CD4-positive, alpha-beta T cell (primary cell): ENCODE measurements around the gene TSHZ2. TPM values are rescaled to one million over a fixed set of nuclear protein-coding genes. Genes with fewer than 3 reads are reported as not detected.

Source experiments
- ATAC-seq: fragments of 200-7000 bp; cut with Tn5 transposase; one replicate; pipeline ENCODE4 v1.10.0; 2022; ENCODE audit warnings: mild to moderate bottlenecking; ENCODE audit not compliant: poor library complexity
- CTCF ChIA-PET: fragments of 350-600 bp; sonication (Branson Sonifier 250); formaldehyde crosslinking; loops from one replicate; lab custom pipeline; 2021; ENCODE audit warnings: antibody characterized with exemption, inconsistent platforms; lab: Charles Lee
- POLR2A ChIA-PET: fragments of 350-600 bp; sonication (Branson Sonifier 250); formaldehyde crosslinking; loops from one replicate; lab custom pipeline; 2021; ENCODE audit warnings: antibody characterized with exemption, inconsistent platforms; lab: Charles Lee
- DNase-seq, 14 experiments: peaks; one replicate each; pipeline ENCODE4 v3.0.0-alpha.2; 2013 to 2020; ENCODE audit warnings: mixed read lengths in 2 of 14
- H3K27ac ChIP-seq, 2 donors: one replicate each; pipeline versions ENCODE4 v1.5.1 to v1.7.0; 2013; ENCODE audit warnings: low read length in 2 of 2, low read depth in 1 of 2, mild to moderate bottlenecking in 1 of 2
- H3K27me3 ChIP-seq, 2 experiments: 1 replicate in 1 of 2; 2 replicates in 1 of 2; pipeline versions ENCODE4 v1.6.1 to v1.7.0; 2013; ENCODE audit warnings: low read length in 2 of 2, control low read depth in 1 of 2, mild to moderate bottlenecking in 1 of 2, moderate library complexity in 1 of 2; ENCODE audit not compliant: insufficient read depth in 2 of 2, control insufficient read depth in 1 of 2
- H3K36me3 ChIP-seq: one replicate; pipeline ENCODE4 v1.6.1; 2013; ENCODE audit warnings: low read length, control low read depth; ENCODE audit not compliant: insufficient read depth
- H3K4me1 ChIP-seq: one replicate; pipeline ENCODE4 v1.6.1; 2013; ENCODE audit warnings: low read length, control low read depth; ENCODE audit not compliant: insufficient read depth
- H3K4me3 ChIP-seq: one replicate; pipeline ENCODE4 v1.5.1; 2013; ENCODE audit warnings: mild to moderate bottlenecking, low read length, moderate library complexity
- H3K9me3 ChIP-seq, 2 experiments: 1 replicate in 1 of 2; 2 replicates in 1 of 2; pipeline versions ENCODE4 v1.6.1 to v1.7.0; 2013; ENCODE audit warnings: low read length in 2 of 2, mild to moderate bottlenecking in 2 of 2, control low read depth in 1 of 2, moderate library complexity in 1 of 2; ENCODE audit not compliant: control insufficient read depth in 1 of 2, insufficient read depth in 1 of 2
- H3K27ac Mint-ChIP-seq: one replicate; pipeline ENCODE4 v1.8.0; 2020; ENCODE audit warnings: mixed read lengths
- H3K27me3 Mint-ChIP-seq: one replicate; pipeline ENCODE4 v1.8.0; 2021; ENCODE audit warnings: mixed read lengths
- H3K36me3 Mint-ChIP-seq: one replicate; pipeline ENCODE4 v1.8.0; 2021; ENCODE audit warnings: low read depth, mixed read lengths
- H3K4me1 Mint-ChIP-seq: one replicate; pipeline ENCODE4 v1.8.0; 2021; ENCODE audit warnings: low read depth, mixed read lengths
- H3K4me3 Mint-ChIP-seq: one replicate; pipeline ENCODE4 v1.8.0; 2020; ENCODE audit warnings: mild to moderate bottlenecking, mixed read lengths
- H3K9me3 Mint-ChIP-seq: one replicate; pipeline ENCODE4 v1.8.0; 2020; ENCODE audit warnings: mixed read lengths
- CTCF ChIP-seq: fragments of 200-600 bp; IDR thresholded peaks from one replicate; pipeline ENCODE4 v1.8.0; 2022; ENCODE audit warnings: antibody characterized with exemption, mild to moderate bottlenecking
- intact Hi-C, 2 experiments: fragments of 100-400 bp; cut with DNase I in 1 of 2; cut with micrococcal nuclease in 1 of 2; formaldehyde crosslinking; loops; one replicate each; pipeline versions ENCODE4 v1.15.1 to v1.9.0; 2023 to 2025; cut with DNase I, micrococcal nuclease
- total RNA-seq, 174 experiments: library from RNA in 2 of 174; stranded (reverse) in 2 of 174; gene quantifications; one replicate each; pipeline ENCODE4 v1.2.3 and lab custom pipeline; 2021 to 2026

The TSHZ2 gene
- total RNA-seq, 2 experiments from 2014 or later, result 26.1 to 27.4 TPM

DNA sequence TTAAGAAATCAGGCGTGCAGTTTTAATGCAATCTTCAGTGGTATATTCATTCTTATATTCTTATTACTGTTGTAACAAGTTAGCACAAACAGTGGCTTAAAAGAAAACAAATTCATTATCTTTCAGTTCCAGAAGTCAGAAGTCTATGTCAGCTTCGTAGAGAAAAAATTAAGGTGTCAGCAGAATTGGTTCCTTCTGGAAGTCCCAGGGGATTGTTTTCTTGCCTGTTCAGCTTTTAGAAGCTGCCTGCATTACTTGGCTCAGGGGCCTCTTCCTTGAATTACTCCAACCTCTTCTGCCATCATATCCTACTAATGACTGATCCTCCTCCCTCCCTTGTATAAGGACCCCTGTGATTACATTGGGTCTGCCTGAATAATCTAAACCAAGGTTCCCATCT, 377.6 kb downstream of the TSHZ2 start:
- no peaks in the 10 kb centered on the region for H3K36me3 ChIP-seq
- H3K27me3 ChIP-seq, result no peaks in the 10 kb centered on the region
- Mint-ChIP-seq H3K27me3 (no peaks in the 10 kb centered on the region), H3K4me1 (peaks cover 4% of the 10 kb centered on the region), H3K4me3 (no peak overlapping the region), H3K36me3 (peaks cover 35% of the 10 kb centered on the region), H3K9me3 (peaks cover 6% of the 10 kb centered on the region), H3K27ac (no peak overlapping the region)
- POLR2A ChIA-PET, result no interaction called here
- CTCF ChIA-PET, result no interaction called here
- TF ChIP-seq CTCF, result no peak
- intact Hi-C loops, result no loop called here
- H3K9me3 ChIP-seq, result peaks cover 0 to 3% of the 10 kb centered on the region in 2 experiments
- H3K4me1 ChIP-seq, result no peaks in the 10 kb centered on the region
- ATAC-seq, result no peak
- no peak overlapping the region for H3K27ac ChIP-seq
- H3K4me3 ChIP-seq, result no peak overlapping the region
- no peak for DNase-seq

GRCh38 chr20:53352727-53353440, 380.7 kb downstream of the TSHZ2 start:
- POLR2A ChIA-PET, result no interaction called here
- ATAC-seq, result no peak
- H3K36me3 Mint-ChIP-seq, result peaks cover 38% of the 10 kb centered on the region

DNA sequence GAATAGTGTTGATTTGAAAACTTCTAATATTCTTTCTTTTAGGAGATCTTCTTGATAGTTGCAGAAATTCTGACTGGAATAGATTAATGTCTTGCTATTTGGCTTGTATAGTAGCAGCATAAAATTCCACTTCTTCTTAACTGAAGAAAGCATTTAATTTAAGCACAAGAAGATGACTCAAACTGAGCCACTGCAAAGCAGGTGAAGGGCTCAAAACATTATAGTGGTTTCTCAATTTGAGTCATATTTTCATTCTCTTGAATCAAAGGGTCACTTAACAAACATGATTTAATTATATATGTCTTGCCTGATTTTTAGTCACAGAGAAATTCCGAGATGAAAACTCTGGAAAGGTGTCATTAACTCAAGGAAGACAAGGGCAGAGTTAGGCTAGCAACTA, 382.2 kb downstream of the TSHZ2 start:
- POLR2A ChIA-PET, result no interaction called here
- H3K9me3 Mint-ChIP-seq, result peaks cover 12% of the 10 kb centered on the region
- TF ChIP-seq CTCF, result no peak
- intact Hi-C loops, result no loop called here
- peaks cover 35% of the 10 kb centered on the region for H3K36me3 Mint-ChIP-seq
- ATAC-seq (no peak), DNase-seq (no peak)
- H3K4me1 Mint-ChIP-seq, result no peaks in the 10 kb centered on the region
- H3K27ac Mint-ChIP-seq, result no peak overlapping the region
- H3K4me1 ChIP-seq, result no peaks in the 10 kb centered on the region
- CTCF ChIA-PET, result no interaction called here
- H3K27me3 ChIP-seq, result no peaks in the 10 kb centered on the region
- H3K27me3 Mint-ChIP-seq, result no peaks in the 10 kb centered on the region
- no peak overlapping the region for H3K4me3 Mint-ChIP-seq
- H3K36me3 ChIP-seq, result no peaks in the 10 kb centered on the region
- peaks cover 3 to 10% of the 10 kb centered on the region in 2 experiments for H3K9me3 ChIP-seq
- no peak overlapping the region for H3K27ac ChIP-seq
- H3K4me3 ChIP-seq, result no peak overlapping the region

More at GRCh38 chr20:53352727-53353440, 380.7 kb downstream of the TSHZ2 start:
- CTCF ChIA-PET, result no interaction called here
- no peak for TF ChIP-seq CTCF
- Mint-ChIP-seq H3K4me1 (no peaks in the 10 kb centered on the region), H3K4me3 (no peak overlapping the region), H3K27ac (no peak overlapping the region), H3K9me3 (peaks cover 12% of the 10 kb centered on the region), H3K27me3 (no peaks in the 10 kb centered on the region)
- H3K27ac ChIP-seq, result no peak overlapping the region
- no peaks in the 10 kb centered on the region for H3K27me3 ChIP-seq
- H3K4me3 ChIP-seq, result no peak overlapping the region
- no peak for DNase-seq
- H3K36me3 ChIP-seq, result no peaks in the 10 kb centered on the region
- peaks cover 3 to 10% of the 10 kb centered on the region in 2 experiments for H3K9me3 ChIP-seq
- no peaks in the 10 kb centered on the region for H3K4me1 ChIP-seq
- intact Hi-C loops, result no loop called here
